ENCODE data around the gene DBP.

The DBP gene

GRCh38 chr19:48627201-48627864 is 9.8 kb downstream of the DBP start:
- DNase-seq (ENCODE audit: low read depth), result no peak

GRCh38 chr19:48625891-48626327 is 11.3 kb downstream of the DBP start:
- no peak for DNase-seq (ENCODE audit: low read depth)

- DNase-seq (ENCODE audit: low read depth), result no peak
Measured at GRCh38 chr19:48624791-48625723, 12.1 kb downstream of the DBP start.

- peak; percentile 98 for DNase-seq (ENCODE audit: low read depth)
Measured at GRCh38 chr19:48624067-48624594, 13.0 kb downstream of the DBP start.

GRCh38 chr19:48623556-48624066 is 13.6 kb downstream of the DBP start:
- DNase-seq (ENCODE audit: low read depth), result no peak

GRCh38 chr19:48619692-48620585 is 17.2 kb downstream of the DBP start:
- DNase-seq (ENCODE audit: low read depth), result no peak

GRCh38 chr19:48618916-48619691 is 18.1 kb downstream of the DBP start, which contains the start of the genes RPL18 and SPHK2:
TSS of gene RPL18 (minus strand) at chr19:48619178. CDS start at chr19:48619143, 35 bp downstream.
TSS of gene SPHK2 (plus strand) at chr19:48619506. CDS start at chr19:48620515, 1,009 bp downstream.
- peak; percentile 93 for DNase-seq (ENCODE audit: low read depth)

GRCh38 chr19:48618278-48618915 is 18.8 kb downstream of the DBP start:
- no peak for DNase-seq (ENCODE audit: low read depth)

- no peak for DNase-seq (ENCODE audit: low read depth)
Measured at GRCh38 chr19:48617146-48617937, 19.8 kb downstream of the DBP start.

- DNase-seq (ENCODE audit: low read depth), result no peak
Measured at GRCh38 chr19:48616491-48617056, 20.6 kb downstream of the DBP start.

- DNase-seq (ENCODE audit: low read depth), result no peak
Measured at GRCh38 chr19:48616041-48616436, 21.1 kb downstream of the DBP start.

GRCh38 chr19:48615231-48616040 is 21.7 kb downstream of the DBP start:
- DNase-seq (ENCODE audit: low read depth), result no peak

- no peak for DNase-seq (ENCODE audit: low read depth)
Measured at GRCh38 chr19:48614436-48615230, 22.5 kb downstream of the DBP start, which contains the start of gene FAM83E. TSS of gene FAM83E (minus strand) at chr19:48615076. CDS start at chr19:48613372, 1,704 bp downstream.

GRCh38 chr19:48613852-48614435 is 23.2 kb downstream of the DBP start:
- DNase-seq (ENCODE audit: low read depth), result no peak

GRCh38 chr19:48613024-48613851 is 23.9 kb downstream of the DBP start:
- no peak for DNase-seq (ENCODE audit: low read depth)

- no peak for DNase-seq (ENCODE audit: low read depth)
Measured at GRCh38 chr19:48611872-48612271, 25.3 kb downstream of the DBP start.
